ENCODE data around the gene SELPLG.
A peak's percentile ranks its signal among the peaks of the same experiment; 100 is the strongest.
"Not testable (repeated sequence)": the region's sequence is repeated elsewhere in the genome, so short reads cannot be mapped to it uniquely, and the experiment has no call there.

SELPLG gene

GRCh38 chr12:108633534-108634248, at the start of gene SELPLG:
Gene SELPLG (minus strand): TSS chr12:108633894. CDS start chr12:108624307, 9,587 bp downstream.
- DNase-seq = peak in 24 of 56 donors; percentile 10 to 70 (median 37)

- DNase-seq = no peak
These were observed 47.6 kb upstream of the SELPLG start for GRCh38 chr12:108681317-108681716.

- no peak for DNase-seq
These were observed 45.5 kb upstream of the SELPLG start for GRCh38 chr12:108679106-108679681.

GRCh38 chr12:108678104-108678730, 44.5 kb upstream of the SELPLG start:
- no peak for DNase-seq

- DNase-seq = no peak
These were observed 43.7 kb upstream of the SELPLG start for GRCh38 chr12:108677381-108677780.

GRCh38 chr12:108676707-108677106, 43.0 kb upstream of the SELPLG start:
- no peak for DNase-seq

- DNase-seq = no peak
These were observed 42.1 kb upstream of the SELPLG start for GRCh38 chr12:108675792-108676191.

GRCh38 chr12:108672054-108672453, 38.4 kb upstream of the SELPLG start:
- DNase-seq = no peak

- no peak for DNase-seq
These were observed 37.4 kb upstream of the SELPLG start for GRCh38 chr12:108671110-108671509.

GRCh38 chr12:108670066-108670631, 36.5 kb upstream of the SELPLG start:
- DNase-seq = no peak

- DNase-seq = no peak
These were observed 34.8 kb upstream of the SELPLG start for GRCh38 chr12:108668542-108668941.

- no peak for DNase-seq
These were observed 34.4 kb upstream of the SELPLG start for GRCh38 chr12:108668063-108668462.

GRCh38 chr12:108667349-108667748, 33.7 kb upstream of the SELPLG start:
- DNase-seq = no peak

- peak in 13 of 56 donors; percentile 8 to 61 (median 34) for DNase-seq
These were observed 32.7 kb upstream of the SELPLG start for GRCh38 chr12:108666401-108666881.

GRCh38 chr12:108665608-108666202, 32.0 kb upstream of the SELPLG start:
- no peak for DNase-seq

- DNase-seq = peak in 51 of 56 donors; percentile 15 to 94 (median 66)
These were observed 30.9 kb upstream of the SELPLG start for GRCh38 chr12:108664338-108665258.

- DNase-seq = no peak
These were observed 29.8 kb upstream of the SELPLG start for GRCh38 chr12:108663324-108664015.

- not testable (repeated sequence) for DNase-seq
These were observed 24.4 kb upstream of the SELPLG start for GRCh38 chr12:108658115-108658514.

GRCh38 chr12:108657130-108657745, 23.5 kb upstream of the SELPLG start:
- no peak for DNase-seq
